GM12801 (cell line): ENCODE measurements around the gene HACD1.

Experiments used
- CTCF ChIP-seq: IDR thresholded peaks from one replicate; pipeline ENCODE4 v1.5.1; 2011; ENCODE audit warnings: control low read depth; ENCODE audit not compliant: insufficient read length; ENCODE audit errors: extremely low read depth

The HACD1 gene

GRCh38 chr10:17609523-17610079, 7.6 kb downstream of the HACD1 start:
- no peak for TF ChIP-seq CTCF

- TF ChIP-seq CTCF: peak; percentile 74
Measured at GRCh38 chr10:17607603-17608332, 9.4 kb downstream of the HACD1 start.

GRCh38 chr10:17607060-17607459, 10.1 kb downstream of the HACD1 start:
- no peak for TF ChIP-seq CTCF

DNA sequence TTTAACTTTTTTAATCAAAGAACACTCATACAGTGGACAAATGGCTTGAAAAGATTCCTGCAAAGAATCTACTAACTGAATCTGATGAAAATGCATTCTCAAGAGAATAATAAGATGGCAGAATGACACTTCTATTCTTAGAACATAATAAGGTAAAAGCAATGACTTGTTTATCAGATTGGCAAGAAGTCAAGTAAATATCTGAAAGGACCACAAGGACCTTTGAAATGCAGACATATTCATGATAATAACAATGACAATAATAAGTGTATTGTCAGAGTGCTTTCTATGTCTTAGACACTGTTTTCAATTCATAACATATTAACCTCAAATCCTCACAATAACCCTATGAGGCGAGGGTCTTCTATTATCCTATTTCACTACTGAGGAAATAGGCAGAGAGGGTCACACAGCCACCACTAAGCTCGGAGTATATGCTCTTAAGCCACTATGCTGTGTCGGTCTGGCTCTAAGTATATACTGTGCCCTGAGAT, 10.6 kb downstream of the HACD1 start:
- TF ChIP-seq CTCF: no peak

GRCh38 chr10:17605936-17606335, 11.2 kb downstream of the HACD1 start:
- no peak for TF ChIP-seq CTCF

DNA sequence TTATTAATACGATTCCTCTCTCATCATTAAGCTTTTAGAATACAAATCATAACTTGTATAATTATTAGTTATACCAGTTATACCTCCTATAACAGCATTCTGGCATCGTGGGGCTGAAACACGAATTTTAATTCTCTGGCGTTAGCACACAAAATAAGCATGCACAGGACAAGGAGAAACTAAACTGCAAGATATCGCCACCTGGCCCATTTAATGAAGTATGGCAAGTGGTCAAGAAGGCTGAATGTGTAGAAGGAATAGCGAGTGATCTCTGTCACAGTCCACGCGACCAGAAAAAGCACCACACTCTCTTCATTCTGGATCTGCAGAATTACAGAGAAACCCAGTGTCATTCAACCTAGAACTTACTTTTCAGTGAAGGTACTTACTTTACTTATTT, 18.1 kb downstream of the HACD1 start:
- no peak for TF ChIP-seq CTCF

DNA sequence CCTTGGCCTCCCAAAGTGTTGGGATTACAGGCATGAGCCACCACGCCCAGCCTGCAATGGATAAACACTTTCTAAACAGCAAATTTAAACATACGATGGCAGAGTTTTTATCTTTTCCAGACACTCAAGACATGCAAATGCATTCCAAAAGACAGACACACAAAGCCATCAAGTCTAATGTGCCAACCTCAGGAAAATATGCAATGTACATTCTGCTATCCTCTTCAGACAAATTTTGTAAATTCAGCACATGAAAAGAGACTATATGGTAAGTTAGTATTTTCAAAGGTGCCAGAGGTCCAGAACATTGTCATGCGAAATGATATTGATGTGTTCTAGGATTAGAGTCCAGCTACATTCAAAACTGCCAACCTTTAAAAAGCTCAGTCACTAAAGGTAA, 19.8 kb downstream of the HACD1 start:
- TF ChIP-seq CTCF: no peak
